ENCODE measurements around the gene TNFRSF25.

DNA sequence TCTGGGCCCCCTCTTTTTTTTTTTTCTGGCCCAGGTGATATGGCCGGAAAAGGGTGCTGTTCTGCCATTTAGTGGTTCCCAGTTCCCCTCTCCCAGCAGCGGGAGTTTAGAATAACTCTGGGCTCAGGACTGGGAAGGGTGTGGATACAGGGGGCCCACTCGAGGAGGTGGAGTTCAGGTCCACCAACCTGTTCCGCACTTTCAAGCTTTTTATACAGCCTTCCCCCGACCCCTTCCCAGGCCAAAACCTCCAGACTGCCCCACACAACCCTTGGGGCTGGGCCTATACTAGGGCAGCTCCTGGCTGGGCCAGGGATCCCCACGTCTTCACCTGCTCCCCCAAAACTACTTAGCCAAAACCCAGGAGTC, 25.1 kb upstream of the TNFRSF25 start:
- TF ChIP-seq CTCF (IDR thresholded peaks at IDR 0.05; ENCODE audit: control extremely low read depth in 1 of 3, insufficient read depth in 1 of 3, low read depth in 1 of 3, low read length in 3 of 3) (no peak), HDAC6 (IDR thresholded peaks at IDR 0.05; ENCODE audit: low read depth, low read length) (no peak), FOSL1 (IDR thresholded peaks at IDR 0.05; ENCODE audit: insufficient read depth, low read depth, low read length) (no peak), MAFK (IDR thresholded peaks at IDR 0.05; ENCODE audit: low read depth, low read length) (no peak), CEBPB (IDR thresholded peaks at IDR 0.05; ENCODE audit: low read depth, low read length) (no peak), CBX5 (IDR thresholded peaks at IDR 0.05; ENCODE audit: low read depth, low read length) (no peak)
- TF ChIP-seq, protein P1, sequence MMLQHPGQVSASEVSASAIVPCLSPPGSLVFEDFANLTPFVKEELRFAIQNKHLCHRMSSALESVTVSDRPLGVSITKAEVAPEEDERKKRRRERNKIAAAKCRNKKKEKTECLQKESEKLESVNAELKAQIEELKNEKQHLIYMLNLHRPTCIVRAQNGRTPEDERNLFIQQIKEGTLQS (IDR thresholded peaks at IDR 0.05; ENCODE audit: insufficient read depth, low read depth, low read length), result no peak

All from H1 (cell line).